ENCODE results near the gene PRSS50. TPM values are rescaled to one million over a fixed set of nuclear protein-coding genes. Genes with fewer than 3 reads are reported as not detected.

The PRSS50 gene
- total RNA-seq, 2 donors from 2014 or later, result 1.2 to 4.4 TPM

DNA sequence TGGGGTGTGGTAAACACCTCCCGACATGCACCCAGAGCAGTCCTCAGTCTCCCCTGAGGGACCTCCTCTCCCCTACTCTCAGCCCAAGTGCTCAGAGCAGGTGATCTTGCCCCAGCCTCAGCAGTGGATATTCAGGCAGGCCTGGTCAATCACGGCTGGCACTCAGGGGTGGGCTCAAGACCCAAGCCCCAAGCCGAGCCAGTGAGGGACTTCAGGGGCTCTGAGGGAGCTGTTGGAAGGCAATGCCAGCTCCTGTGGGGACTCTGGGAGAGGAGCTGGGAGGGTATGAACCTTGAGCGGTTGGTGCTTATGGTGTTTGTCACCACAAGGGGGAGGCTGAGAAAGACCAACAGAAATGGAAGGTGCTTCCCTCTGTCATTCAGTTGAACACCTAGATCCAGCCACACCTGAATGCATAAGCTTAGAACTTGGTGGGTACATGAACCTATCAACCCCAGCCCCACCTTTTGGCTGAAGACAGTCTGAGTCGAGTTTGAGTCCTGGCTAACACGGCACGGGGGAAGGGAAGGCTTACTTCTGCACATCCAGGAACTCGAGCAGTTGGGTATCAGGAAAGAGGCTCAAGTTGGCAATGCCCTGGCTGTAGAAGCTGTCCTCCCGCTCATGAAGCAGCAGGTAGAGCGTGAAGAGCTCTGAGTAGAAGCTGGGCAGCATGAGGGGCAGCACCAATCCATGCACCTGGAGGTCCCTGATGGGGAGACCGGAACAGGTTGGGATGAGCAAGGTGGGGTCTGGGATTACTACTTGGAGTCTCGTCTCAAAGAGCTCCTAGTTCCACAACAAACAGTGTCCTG, 43.4 kb downstream of the PRSS50 start:
- no peaks in the 10 kb centered on the region for H3K36me3 ChIP-seq (ENCODE audit: control insufficient read depth, insufficient read depth, low read length)
- no peak overlapping the region for H3K4me3 ChIP-seq (ENCODE audit: low read length)
- no peaks in the 10 kb centered on the region for H3K27me3 ChIP-seq (ENCODE audit: control insufficient read depth, insufficient read depth, low read length, poor library complexity, severe bottlenecking)
- Mint-ChIP-seq H3K9me3 (no peaks in the 10 kb centered on the region), H3K4me1 (no peaks in the 10 kb centered on the region), H3K36me3 (ENCODE audit: low read depth) (peaks cover 3% of the 10 kb centered on the region), H3K27ac (no peak overlapping the region), H3K27me3 (ENCODE audit: insufficient read depth) (no peaks in the 10 kb centered on the region), H3K4me3 (no peak overlapping the region)
- peak; percentile 64 for DNase-seq
- H3K27ac ChIP-seq (ENCODE audit: low read depth, low read length), result no peak overlapping the region
- no peaks in the 10 kb centered on the region for H3K9me3 ChIP-seq (ENCODE audit: control insufficient read depth, low read length)
- H3K4me1 ChIP-seq (ENCODE audit: control insufficient read depth, insufficient read depth, low read length), result no peaks in the 10 kb centered on the region
- WGBS, 2 experiments (ENCODE audit: insufficient coverage in 1 of 2, insufficient read length in 1 of 2), result 91 to 94% methylated on average over 11 to 12 of the region's 12 CpGs
- H3K9ac ChIP-seq (ENCODE audit: extremely low read depth, low read length, poor library complexity, severe bottlenecking), result no peak overlapping the region
- peak; percentile 62 for TF ChIP-seq CTCF (conservative IDR thresholded peaks at IDR 0.05)

GRCh38 chr3:46673151-46674030, 44.3 kb downstream of the PRSS50 start:
- H3K27ac ChIP-seq (ENCODE audit: low read depth, low read length), result no peak overlapping the region
- no peaks in the 10 kb centered on the region for H3K4me1 Mint-ChIP-seq
- no peaks in the 10 kb centered on the region for H3K9me3 Mint-ChIP-seq
- peak; percentile 40 for DNase-seq
- peak overlapping the region; percentile 14 for H3K27ac Mint-ChIP-seq
- H3K27me3 ChIP-seq (ENCODE audit: control insufficient read depth, insufficient read depth, low read length, poor library complexity, severe bottlenecking), result no peaks in the 10 kb centered on the region
- TF ChIP-seq CTCF (conservative IDR thresholded peaks at IDR 0.05), result no peak
- no peak overlapping the region for H3K4me3 ChIP-seq (ENCODE audit: low read length)
- peaks cover 3% of the 10 kb centered on the region for H3K36me3 Mint-ChIP-seq (ENCODE audit: low read depth)
- H3K27me3 Mint-ChIP-seq (ENCODE audit: insufficient read depth), result no peaks in the 10 kb centered on the region
- no peaks in the 10 kb centered on the region for H3K4me1 ChIP-seq (ENCODE audit: control insufficient read depth, insufficient read depth, low read length)
- H3K36me3 ChIP-seq (ENCODE audit: control insufficient read depth, insufficient read depth, low read length), result no peaks in the 10 kb centered on the region
- no peak overlapping the region for H3K4me3 Mint-ChIP-seq
- WGBS, 2 experiments (ENCODE audit: insufficient coverage in 1 of 2, insufficient read length in 1 of 2), result 84 to 89% methylated on average over 6 to 10 of the region's 10 CpGs
- H3K9ac ChIP-seq (ENCODE audit: extremely low read depth, low read length, poor library complexity, severe bottlenecking), result no peak overlapping the region
- no peaks in the 10 kb centered on the region for H3K9me3 ChIP-seq (ENCODE audit: control insufficient read depth, low read length)

- H3K9me3 ChIP-seq (ENCODE audit: control insufficient read depth, low read length), result no peaks in the 10 kb centered on the region
- DNase-seq, result peak; percentile 10
- H3K27me3 Mint-ChIP-seq (ENCODE audit: insufficient read depth), result no peaks in the 10 kb centered on the region
- peaks cover 3% of the 10 kb centered on the region for H3K36me3 Mint-ChIP-seq (ENCODE audit: low read depth)
- no peaks in the 10 kb centered on the region for H3K36me3 ChIP-seq (ENCODE audit: control insufficient read depth, insufficient read depth, low read length)
- 92 to 95% methylated on average over 6 of the region's 6 CpGs for WGBS, 2 experiments (ENCODE audit: insufficient coverage in 1 of 2, insufficient read length in 1 of 2)
- H3K27ac Mint-ChIP-seq, result no peak overlapping the region
- no peaks in the 10 kb centered on the region for H3K4me1 ChIP-seq (ENCODE audit: control insufficient read depth, insufficient read depth, low read length)
- H3K4me3 ChIP-seq (ENCODE audit: low read length), result no peak overlapping the region
- H3K9me3 Mint-ChIP-seq, result no peaks in the 10 kb centered on the region
- H3K27me3 ChIP-seq (ENCODE audit: control insufficient read depth, insufficient read depth, low read length, poor library complexity, severe bottlenecking), result no peaks in the 10 kb centered on the region
- no peak overlapping the region for H3K9ac ChIP-seq (ENCODE audit: extremely low read depth, low read length, poor library complexity, severe bottlenecking)
- H3K4me1 Mint-ChIP-seq, result no peaks in the 10 kb centered on the region
- no peak overlapping the region for H3K27ac ChIP-seq (ENCODE audit: low read depth, low read length)
- no peak for TF ChIP-seq CTCF (conservative IDR thresholded peaks at IDR 0.05)
- no peak overlapping the region for H3K4me3 Mint-ChIP-seq
These were observed 45.3 kb downstream of the PRSS50 start for GRCh38 chr3:46672349-46672695.

Data from endodermal cell (in vitro differentiated cells).